ENCODE measurements around the gene CAMKV. TPM values are rescaled to one million over a fixed set of nuclear protein-coding genes. Genes with fewer than 3 reads are reported as not detected.

CAMKV gene
- total and polyA plus RNA-seq, 8 donors: 0.19 to 0.42 (median 0.22) TPM; not detected in 5

GRCh38 chr3:49896345-49896744 is 26.6 kb upstream of the CAMKV start:
- Histone ChIP-seq H3K36me3 (no peaks in the 10 kb centered on the region), H3K27me3 (no peaks in the 10 kb centered on the region), H3K9me3 (no peaks in the 10 kb centered on the region), H3K4me3 (no peak overlapping the region), H3K4me1 (peaks cover 5 to 16% (median 14%) of the 10 kb centered on the region in 3 donors), H3K27ac (no peak overlapping the region)
- intact Hi-C loops (cut with DNase I): no loop called here
- no peak for TF ChIP-seq CTCF (IDR thresholded peaks at IDR 0.05)
- FAIRE-seq (no peak), DNase-seq (no peak), ATAC-seq (no peak)
- 85 to 86% methylated on average over 5 of the region's 5 CpGs for WGBS, 2 donors

GRCh38 chr3:49895791-49896190 is 26.1 kb upstream of the CAMKV start:
- no peak for ATAC-seq
- Histone ChIP-seq H3K4me3 (no peak overlapping the region), H3K36me3 (no peaks in the 10 kb centered on the region), H3K9me3 (no peaks in the 10 kb centered on the region), H3K27ac (no peak overlapping the region), H3K27me3 (no peaks in the 10 kb centered on the region), H3K4me1 (peaks cover 0 to 11% (median 9%) of the 10 kb centered on the region in 3 donors)
- FAIRE-seq: no peak
- no peak for DNase-seq
- TF ChIP-seq CTCF (IDR thresholded peaks at IDR 0.05): no peak
- intact Hi-C loops (cut with DNase I): no loop called here
- WGBS, 2 donors: 95 to 98% methylated on average over 9 of the region's 9 CpGs

DNA sequence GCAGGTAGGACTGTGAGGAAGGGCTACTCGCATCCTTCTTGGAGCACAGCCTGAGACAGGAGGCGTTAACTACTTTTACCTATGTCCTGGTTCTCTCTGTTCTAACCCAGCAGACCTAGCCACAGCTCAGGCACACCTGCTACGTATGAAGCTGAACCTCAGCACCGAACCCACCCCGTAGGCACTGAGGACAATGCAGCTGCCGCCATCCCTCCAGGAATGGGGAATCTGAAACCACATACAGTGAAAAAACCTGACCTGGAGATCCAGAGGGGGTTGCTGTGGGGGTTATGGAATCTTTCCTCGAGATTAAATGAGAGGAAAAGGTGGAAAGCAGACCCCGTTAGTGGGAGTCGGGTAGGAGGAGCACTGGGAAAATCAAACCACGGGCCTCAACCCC is 19.6 kb upstream of the CAMKV start:
- no peak overlapping the region for H3K27ac ChIP-seq
- ATAC-seq: no peak
- no peak overlapping the region for H3K4me3 ChIP-seq
- WGBS, 2 donors: 82 to 84% methylated on average over 10 of the region's 10 CpGs
- intact Hi-C loops (cut with DNase I): no loop called here
- no peak for TF ChIP-seq CTCF (IDR thresholded peaks at IDR 0.05)
- no peaks in the 10 kb centered on the region for H3K27me3 ChIP-seq
- H3K4me1 ChIP-seq: no peaks in the 10 kb centered on the region
- no peak for DNase-seq
- H3K36me3 ChIP-seq: no peaks in the 10 kb centered on the region
- no peaks in the 10 kb centered on the region for H3K9me3 ChIP-seq
- FAIRE-seq: no peak

DNA sequence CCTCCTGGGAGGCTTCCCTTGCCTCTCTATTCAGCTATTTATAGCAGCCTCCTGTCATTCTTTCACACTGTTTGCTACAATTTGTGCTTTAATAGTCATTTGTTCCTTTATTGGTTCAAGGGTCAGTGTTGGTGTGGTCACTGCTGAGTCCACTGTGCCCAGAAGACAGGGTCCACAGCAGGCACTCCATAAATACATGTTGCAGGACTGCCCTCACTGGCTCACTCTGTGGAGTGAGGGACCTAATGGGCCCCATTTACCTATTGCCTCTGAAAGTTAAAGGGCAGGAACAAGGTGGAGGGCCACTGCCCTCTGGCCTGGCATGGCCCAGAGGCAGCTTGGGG is 17.2 kb upstream of the CAMKV start:
- FAIRE-seq: no peak

GRCh38 chr3:49883998-49884397 is 14.3 kb upstream of the CAMKV start:
- no peaks in the 10 kb centered on the region for H3K9me3 ChIP-seq
- DNase-seq: no peak
- intact Hi-C loops (cut with DNase I): no loop called here
- no peak for ATAC-seq
- FAIRE-seq: no peak
- H3K4me1 ChIP-seq: no peaks in the 10 kb centered on the region
- no peaks in the 10 kb centered on the region for H3K27me3 ChIP-seq
- 89 to 95% methylated on average over 4 of the region's 4 CpGs for WGBS, 2 donors
- H3K27ac ChIP-seq: no peak overlapping the region
- no peak for TF ChIP-seq CTCF (IDR thresholded peaks at IDR 0.05)
- H3K4me3 ChIP-seq: no peak overlapping the region
- no peaks in the 10 kb centered on the region for H3K36me3 ChIP-seq

More for the DNA sequence above, 17.2 kb upstream of the CAMKV start:
- Histone ChIP-seq H3K9me3 (no peaks in the 10 kb centered on the region), H3K27ac (no peak overlapping the region), H3K4me1 (no peaks in the 10 kb centered on the region), H3K4me3 (no peak overlapping the region), H3K36me3 (no peaks in the 10 kb centered on the region), H3K27me3 (no peaks in the 10 kb centered on the region)
- ATAC-seq (no peak), DNase-seq (no peak)
- no peak for TF ChIP-seq CTCF (IDR thresholded peaks at IDR 0.05)
- intact Hi-C loops (cut with DNase I): no loop called here
